ENCODE results near the gene OXCT1. TPM values are rescaled to one million over a fixed set of nuclear protein-coding genes. Genes with fewer than 3 reads are reported as not detected.

OXCT1 gene
- total and polyA plus RNA-seq, 2 of the 8 experiments (the other 6 are each of a cell fraction or from before 2014, with no cell fraction given): 10.1 to 28.2 TPM

DNA sequence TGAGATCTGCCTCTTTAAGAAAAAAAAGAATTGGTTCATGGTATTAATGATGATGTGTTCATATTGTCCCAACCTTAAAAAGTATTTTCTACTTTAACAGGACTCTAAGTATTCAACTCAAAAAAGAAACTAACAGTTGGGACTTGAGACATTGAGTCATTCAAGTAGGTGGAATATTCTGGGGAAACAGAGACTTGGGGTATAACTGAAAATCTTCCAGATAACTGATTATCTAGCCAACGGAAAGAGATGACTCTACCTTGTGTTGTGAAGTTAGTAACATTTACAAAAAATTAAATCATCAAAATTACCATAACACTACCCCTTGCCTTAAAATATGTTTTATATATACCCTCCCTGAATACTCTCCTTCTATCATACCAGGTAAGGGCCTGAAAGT, 19.1 kb downstream of the OXCT1 start:
- Histone ChIP-seq H2BK20ac (ENCODE audit: low read length) (no peak overlapping the region), H3K18ac (ENCODE audit: extremely low read depth, low read length) (no peak overlapping the region), H3K4me2 (ENCODE audit: insufficient read depth in 1 of 2, low read depth in 2 of 2, low read length in 2 of 2) (no peak overlapping the region), H3K14ac (ENCODE audit: insufficient read length) (no peak overlapping the region), H3K36me3 (ENCODE audit: control insufficient read depth in 2 of 4, insufficient read depth in 4 of 4, low read length in 3 of 4) (peaks cover 5 to 39% (median 15%) of the 10 kb centered on the region in 4 experiments; a peak in 6 of 8 replicates), H3K79me1 (ENCODE audit: low read depth, low read length) (no peaks in the 10 kb centered on the region), H3K27me3 (replicated peaks in 1 of 4; ENCODE audit: control insufficient read depth in 3 of 4, extremely low read depth in 1 of 4, insufficient read depth in 3 of 4, low read length in 3 of 4) (no peaks in the 10 kb centered on the region), H2AK5ac (ENCODE audit: low read depth, low read length) (no peak overlapping the region), H2BK15ac (ENCODE audit: low read length) (no peak overlapping the region), H4K8ac (ENCODE audit: extremely low read depth, insufficient read depth, low read length) (no peak overlapping the region), H4K20me1 (replicated peaks in 1 of 2; ENCODE audit: control insufficient read depth in 1 of 2, insufficient read depth in 2 of 2, low read length in 2 of 2) (no peaks in the 10 kb centered on the region), H3K27ac (ENCODE audit: low read depth, low read length) (no peak overlapping the region), H3K23ac (ENCODE audit: insufficient read length) (no peak overlapping the region), H3K4me3 (ENCODE audit: extremely low read depth in 1 of 4, insufficient read depth in 2 of 4, low read depth in 3 of 4, low read length in 4 of 4) (no peak overlapping the region), H3K4ac (replicated peaks; ENCODE audit: insufficient read length, low read depth, low read length) (no peak overlapping the region), H3K23me2 (ENCODE audit: low read depth, low read length) (no peaks in the 10 kb centered on the region), H3K4me1 (replicated peaks in 1 of 4; ENCODE audit: control insufficient read depth in 3 of 4, insufficient read depth in 4 of 4, low read length in 3 of 4) (no peaks in the 10 kb centered on the region), H3K9ac (replicated peaks in 1 of 4; ENCODE audit: extremely low read depth in 1 of 4, low read depth in 3 of 4, low read length in 3 of 4) (no peak overlapping the region), H2BK5ac (ENCODE audit: low read depth, low read length) (no peak overlapping the region), H4K91ac (replicated peaks; ENCODE audit: insufficient read length, low read length) (no peak overlapping the region), H2BK120ac (replicated peaks; ENCODE audit: low read depth, low read length) (no peak overlapping the region), H3K56ac (replicated peaks; ENCODE audit: insufficient read length, low read depth, low read length) (no peak overlapping the region), H3K9me3 (ENCODE audit: insufficient read depth in 2 of 2, low read depth in 1 of 2, low read length in 1 of 2) (no peaks in the 10 kb centered on the region), H2BK12ac (ENCODE audit: low read depth, low read length) (no peak overlapping the region), H3K79me2 (ENCODE audit: control insufficient read depth in 1 of 2, insufficient read depth in 2 of 2, low read length in 2 of 2) (no peaks in the 10 kb centered on the region), H2AFZ (ENCODE audit: low read length) (no peak overlapping the region), H4K5ac (ENCODE audit: insufficient read length, low read depth, low read length) (no peak overlapping the region)
- ChIA-PET POLR2A (ENCODE audit: partially characterized antibody) (no interaction called here), CTCF (ENCODE audit: partially characterized antibody) (no interaction called here)
- DNase-seq (ENCODE audit: low read depth in 1 of 2, low spot score in 2 of 2): no peak
- no peak for FAIRE-seq
- 100% methylated on average over 1 of the region's 1 CpG; no CpG with 5 or more reads in 1 of the 2 experiments for WGBS, 2 experiments (ENCODE audit: extremely low coverage in 1 of 2, insufficient coverage in 1 of 2, insufficient read length in 1 of 2, insufficient replicate concordance in 2 of 2, low coverage in 1 of 2, low lambda C conversion rate in 2 of 2, missing lambda C conversion rate in 1 of 2)
- TF ChIP-seq SIN3A (conservative IDR thresholded peaks at IDR 0.05 in 1 of 2, IDR thresholded peaks at IDR 0.05 in 1 of 2; ENCODE audit: low read depth in 1 of 2, low read length in 2 of 2) (no peak), ASH2L (IDR thresholded peaks at IDR 0.05; ENCODE audit: low read length) (no peak), GTF2F1 (IDR thresholded peaks at IDR 0.05; ENCODE audit: borderline replicate concordance, low read depth, low read length) (no peak), NANOG (IDR thresholded peaks at IDR 0.05; ENCODE audit: insufficient read depth, low read depth, low read length, poor library complexity, severe bottlenecking) (no peak), JUND (IDR thresholded peaks at IDR 0.05; ENCODE audit: low read length) (no peak), BACH1 (IDR thresholded peaks at IDR 0.05; ENCODE audit: low read length) (no peak), CREB1 (IDR thresholded peaks at IDR 0.05) (no peak), RXRA (IDR thresholded peaks at IDR 0.05; ENCODE audit: insufficient read depth, low read depth, low read length) (no peak), TAF7 (optimal IDR thresholded peaks at IDR 0.05; ENCODE audit: borderline replicate concordance, low read depth, low read length) (no peak)

Data from H1 (cell line).